Activated T-cell treated with anti-CD3 and anti-CD28 coated beads for 4 hours (primary cell): ENCODE data around the gene EME1.
A peak's percentile ranks its signal among the peaks of the same experiment; 100 is the strongest.

Experiments
- DNase-seq: peaks from one replicate; pipeline ENCODE4 v3.0.0-alpha.2; 2020

Gene EME1

DNA sequence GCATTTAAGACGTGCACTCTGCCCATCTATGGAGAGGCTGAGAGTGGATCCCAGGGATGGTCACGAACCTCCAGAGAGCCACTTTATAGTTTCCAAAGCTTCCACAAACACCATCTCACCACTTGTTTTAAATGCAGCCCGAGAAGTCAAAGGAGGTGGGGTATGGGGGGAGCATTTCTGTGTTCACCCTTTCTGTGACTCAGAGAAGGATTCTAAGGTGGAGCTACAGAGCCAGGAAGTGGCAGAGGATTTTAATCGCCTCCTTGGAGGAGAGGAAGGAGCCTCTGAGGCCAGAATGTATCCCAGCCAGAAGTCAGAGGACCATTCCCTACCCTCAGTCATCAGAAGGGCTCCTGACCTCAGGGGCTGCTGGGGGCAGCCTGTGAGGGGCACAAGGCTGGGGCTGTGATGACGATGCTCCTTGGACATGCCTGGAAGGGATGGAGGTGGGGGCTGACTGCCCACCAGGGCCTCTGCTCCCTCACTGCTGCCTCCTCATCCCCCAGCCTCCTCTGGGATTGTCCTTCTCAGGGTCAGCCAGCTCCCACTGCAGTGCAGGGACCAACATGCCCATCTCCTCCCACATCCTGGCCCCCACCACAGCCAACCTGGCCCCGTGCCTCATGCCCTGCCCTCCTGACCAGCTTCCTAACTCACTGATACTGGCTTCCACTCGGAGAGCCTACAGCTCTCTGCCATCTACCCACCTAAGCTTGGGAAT, 24.3 kb upstream of the EME1 start:
- no peak for DNase-seq

DNA sequence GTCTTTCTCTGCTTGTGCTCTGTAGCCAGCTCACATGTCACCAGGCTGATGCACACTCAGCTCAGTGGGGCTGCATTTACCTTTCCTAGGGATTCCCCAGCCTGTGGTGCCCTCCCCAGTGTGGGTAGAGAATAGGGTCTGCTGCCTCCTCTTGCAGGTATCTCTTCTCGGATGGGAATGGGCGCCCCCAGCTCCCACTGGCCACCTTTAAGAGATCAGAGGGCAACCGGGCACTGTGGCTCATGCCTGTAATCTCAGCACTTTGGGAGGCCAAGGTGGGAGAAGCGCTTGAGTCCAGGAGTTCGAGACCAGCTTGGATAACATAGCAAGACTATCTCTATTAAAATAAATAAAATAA, 23.8 kb upstream of the EME1 start:
- no peak for DNase-seq

DNA sequence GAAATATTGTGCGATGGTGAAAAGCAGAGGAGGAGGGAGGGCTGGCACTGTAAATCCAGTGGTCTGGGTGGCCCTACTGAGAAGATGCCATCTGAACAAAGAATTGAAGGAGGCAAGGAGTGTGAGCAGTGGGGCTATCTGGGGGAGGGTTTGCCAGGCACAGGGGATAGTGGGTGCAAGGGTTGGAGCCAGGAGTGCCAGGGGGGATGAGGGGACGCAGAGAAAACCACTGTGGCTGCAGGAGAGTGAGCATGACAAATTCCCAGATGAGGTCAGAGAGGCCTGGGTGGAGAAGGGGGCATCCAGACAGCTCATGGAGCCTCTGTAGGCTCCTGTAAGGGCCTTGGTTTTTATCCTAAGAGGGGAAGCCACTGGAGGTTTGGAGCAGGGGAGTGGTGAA, 22.3 kb upstream of the EME1 start:
- no peak for DNase-seq

DNA sequence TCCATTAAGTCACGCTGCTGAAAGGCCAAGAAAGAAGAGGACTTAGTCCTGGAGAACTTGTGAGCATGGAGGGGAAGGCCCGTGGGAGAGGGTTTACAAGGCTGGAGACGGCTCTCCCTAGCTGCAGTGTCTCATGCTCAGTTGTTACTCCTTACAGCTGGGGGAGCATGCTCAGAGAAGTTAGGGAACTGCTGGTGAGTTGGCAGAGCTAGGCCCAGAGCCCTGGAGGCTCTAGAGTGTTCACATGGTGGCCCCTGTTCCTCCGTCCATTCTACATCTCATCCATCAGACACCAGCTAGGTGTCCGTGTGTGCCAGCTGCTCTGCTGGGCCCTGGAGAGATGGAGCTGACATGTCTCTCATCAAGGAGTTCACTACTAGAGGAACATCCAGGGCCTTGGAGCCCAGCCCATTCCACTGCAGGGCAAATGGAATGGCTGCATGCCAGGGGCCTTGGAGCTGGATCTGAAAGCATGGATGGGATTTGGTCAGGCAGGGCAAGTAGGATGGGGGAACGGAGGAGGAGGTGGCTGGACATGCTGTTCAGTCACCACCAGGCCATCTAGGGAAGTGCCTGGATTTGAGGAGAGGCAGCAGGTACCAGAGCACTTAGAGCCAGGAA, 20.8 kb upstream of the EME1 start:
- DNase-seq = no peak

DNA sequence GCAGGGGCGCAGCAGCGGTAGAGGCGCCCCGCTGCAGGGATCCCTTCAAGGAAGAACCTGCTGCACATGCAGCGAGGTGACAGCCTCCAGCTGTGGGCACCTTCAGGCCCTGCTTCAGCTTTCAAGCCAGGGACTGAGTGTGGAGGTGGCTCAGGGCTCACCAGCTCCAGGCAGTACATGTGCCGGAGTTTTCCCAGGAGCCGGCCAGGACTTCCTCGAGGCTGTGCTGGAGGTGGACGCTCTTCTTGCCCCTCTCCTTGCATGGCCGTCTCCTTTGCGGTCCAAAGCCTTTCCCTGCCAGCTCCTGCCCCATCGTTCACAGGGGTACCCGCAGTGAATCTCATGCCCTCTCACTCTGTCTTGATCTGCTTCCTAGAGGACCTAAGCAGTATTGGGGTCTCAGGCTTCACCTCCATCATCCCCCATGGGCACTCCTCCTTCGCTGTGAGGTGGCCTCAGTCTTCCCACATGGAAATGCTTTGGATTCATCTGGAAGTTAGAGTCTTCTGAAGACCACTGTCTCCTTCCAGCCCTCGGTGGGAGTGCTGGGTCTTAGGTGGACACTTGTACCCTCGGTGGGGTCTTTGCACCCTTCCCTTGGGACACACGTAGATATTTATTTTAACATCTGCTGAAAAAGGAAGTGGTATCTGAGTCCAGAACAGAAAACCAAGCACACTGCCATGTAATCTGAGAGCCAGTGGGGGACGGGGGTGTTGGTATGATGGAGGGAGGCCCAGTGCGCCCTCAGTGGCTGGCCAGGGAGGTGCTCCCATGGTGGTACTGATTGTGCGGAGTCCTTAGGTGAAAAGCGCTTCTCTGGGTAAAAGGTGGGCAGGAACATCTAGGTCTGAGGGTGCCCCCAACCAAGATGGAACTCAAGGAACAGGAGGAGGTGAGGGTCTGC, 20.1 kb upstream of the EME1 start:
- DNase-seq = no peak

DNA sequence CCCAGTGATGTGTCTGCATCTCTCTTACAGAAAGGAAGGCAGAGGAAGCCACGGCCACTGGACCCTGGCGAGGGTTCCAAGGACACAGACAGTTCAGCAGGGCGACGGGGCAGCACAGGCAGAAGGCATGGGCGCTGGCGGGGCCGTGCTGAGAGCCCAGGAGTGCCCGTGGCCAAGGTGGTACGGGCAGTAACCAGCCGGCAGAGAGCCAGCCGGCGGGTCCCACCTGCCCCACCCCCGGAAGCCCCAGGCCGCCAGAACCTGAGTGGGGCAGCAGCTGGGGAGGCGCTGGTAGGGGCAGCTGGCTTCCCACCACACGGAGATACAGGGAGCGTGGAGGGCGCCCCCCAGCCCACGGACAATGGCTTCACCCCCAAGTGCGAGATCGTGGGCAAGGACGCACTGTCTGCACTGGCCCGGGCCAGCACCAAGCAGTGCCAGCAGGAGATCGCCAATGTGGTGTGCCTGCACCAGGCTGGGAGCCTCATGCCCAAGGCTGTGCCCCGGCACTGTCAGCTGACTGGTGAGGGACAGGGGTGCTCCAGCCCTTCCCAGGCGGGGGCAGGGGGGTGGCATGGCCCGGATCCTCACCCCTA, 19.3 kb upstream of the EME1 start:
- no peak for DNase-seq

DNA sequence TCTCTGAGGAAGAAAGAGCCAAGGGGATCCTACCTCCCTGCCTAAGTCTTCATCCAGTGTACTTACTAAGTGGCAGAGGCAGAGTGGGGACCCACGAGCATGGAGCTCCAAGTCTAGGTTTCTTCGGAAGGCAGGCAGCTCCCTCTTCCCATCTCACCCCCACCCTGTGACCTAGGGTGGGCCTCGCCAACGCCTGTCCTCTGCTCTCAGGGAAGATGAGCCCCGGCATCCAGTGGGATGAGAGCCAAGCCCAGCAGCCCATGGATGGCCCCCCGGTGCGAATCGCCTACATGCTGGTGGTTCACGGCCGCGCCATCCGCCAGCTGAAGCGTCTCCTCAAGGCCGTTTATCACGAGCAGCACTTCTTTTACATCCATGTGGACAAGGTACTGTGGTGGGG, 18.8 kb upstream of the EME1 start:
- DNase-seq = no peak

DNA sequence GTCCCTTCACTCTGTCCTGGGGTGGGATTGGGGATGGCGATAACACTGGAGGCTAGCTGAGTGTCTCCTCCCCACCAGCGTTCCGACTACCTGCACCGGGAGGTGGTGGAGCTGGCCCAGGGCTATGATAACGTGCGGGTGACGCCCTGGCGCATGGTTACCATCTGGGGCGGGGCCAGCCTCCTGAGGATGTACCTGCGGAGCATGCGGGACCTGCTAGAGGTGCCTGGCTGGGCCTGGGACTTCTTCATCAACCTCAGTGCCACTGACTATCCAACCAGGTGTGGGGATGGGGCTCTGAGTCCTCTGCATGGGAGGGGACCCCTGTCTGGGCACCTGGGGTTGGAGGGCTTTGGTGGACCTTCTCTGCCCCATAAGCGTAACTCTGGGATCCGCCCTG, 18.3 kb upstream of the EME1 start:
- no peak for DNase-seq

DNA sequence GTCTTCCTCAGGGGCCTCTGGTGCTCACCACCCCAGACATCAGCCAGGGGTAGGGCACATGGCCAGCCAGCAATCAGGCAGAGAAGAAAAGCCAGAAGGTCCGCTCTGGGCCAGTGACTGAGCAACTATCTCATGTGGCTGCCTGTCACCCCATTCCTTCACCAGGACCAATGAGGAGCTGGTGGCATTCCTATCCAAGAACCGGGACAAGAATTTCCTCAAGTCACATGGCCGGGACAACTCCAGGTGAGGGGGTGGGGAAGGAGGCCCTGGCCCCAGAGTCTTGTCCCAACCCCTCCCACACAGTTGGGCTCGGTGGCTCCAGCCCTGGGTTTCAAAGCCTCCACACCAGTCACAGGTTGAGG, 17.7 kb upstream of the EME1 start:
- no peak for DNase-seq

DNA sequence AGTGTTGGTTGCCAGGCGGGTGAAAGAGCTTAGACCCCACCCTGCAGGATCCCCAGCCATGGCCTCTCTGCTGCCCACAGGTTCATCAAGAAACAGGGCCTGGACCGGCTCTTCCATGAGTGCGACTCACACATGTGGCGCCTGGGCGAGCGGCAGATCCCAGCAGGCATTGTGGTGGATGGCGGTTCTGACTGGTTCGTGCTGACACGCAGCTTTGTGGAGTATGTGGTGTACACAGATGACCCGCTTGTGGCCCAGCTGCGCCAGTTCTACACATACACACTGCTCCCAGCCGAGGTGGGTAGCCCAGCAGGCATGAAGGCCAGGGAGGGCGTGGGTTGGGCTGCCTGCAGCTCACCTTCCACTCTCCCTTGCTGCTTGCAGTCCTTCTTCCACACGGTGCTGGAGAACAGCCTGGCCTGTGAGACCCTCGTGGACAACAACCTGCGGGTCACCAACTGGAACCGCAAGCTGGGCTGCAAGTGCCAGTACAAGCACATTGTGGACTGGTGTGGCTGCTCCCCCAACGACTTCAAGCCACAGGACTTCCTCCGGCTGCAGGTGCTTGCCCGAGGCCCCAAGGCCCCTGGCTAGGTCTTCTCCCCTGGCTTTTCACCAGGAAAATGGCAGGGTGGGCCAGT, 17.2 kb upstream of the EME1 start:
- no peak for DNase-seq

DNA sequence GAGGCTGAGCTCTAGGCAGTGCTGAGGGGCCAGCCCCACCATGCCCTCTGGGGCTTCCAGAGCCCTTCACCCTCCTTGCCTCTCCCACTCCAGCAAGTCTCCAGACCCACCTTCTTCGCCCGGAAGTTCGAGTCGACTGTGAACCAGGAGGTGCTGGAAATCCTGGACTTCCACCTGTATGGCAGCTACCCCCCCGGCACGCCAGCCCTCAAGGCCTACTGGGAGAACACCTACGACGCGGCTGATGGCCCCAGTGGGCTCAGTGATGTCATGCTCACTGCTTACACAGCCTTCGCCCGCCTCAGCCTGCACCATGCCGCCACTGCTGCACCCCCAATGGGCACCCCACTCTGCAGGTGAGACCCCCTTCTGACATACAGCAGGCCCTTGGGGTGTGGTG, 16.6 kb upstream of the EME1 start:
- DNase-seq = no peak

DNA sequence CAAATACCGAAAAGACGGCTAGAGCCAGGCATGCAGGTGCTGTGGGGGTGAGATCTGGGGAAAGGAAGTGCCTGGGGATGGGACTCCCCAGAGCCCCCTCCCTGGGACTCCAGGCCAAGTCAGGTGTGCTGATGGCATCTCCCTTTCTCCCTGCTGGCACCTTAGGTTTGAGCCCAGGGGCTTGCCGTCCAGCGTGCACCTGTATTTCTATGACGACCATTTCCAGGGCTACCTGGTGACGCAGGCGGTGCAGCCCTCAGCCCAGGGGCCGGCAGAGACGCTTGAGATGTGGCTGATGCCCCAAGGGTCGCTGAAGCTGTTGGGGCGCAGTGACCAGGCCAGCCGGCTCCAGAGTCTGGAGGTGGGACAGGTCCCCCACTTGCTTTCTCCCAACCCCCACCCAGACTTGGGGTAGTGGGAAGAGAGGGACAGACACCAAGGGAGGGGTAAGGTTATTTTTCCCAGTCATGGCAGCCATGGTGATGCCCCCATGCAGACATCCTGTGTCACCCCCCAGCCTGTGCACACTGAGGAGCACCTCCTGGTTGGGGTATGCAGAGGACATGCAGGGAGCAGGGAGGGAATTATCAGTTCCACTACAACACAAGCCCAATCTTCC, 16.0 kb upstream of the EME1 start:
- DNase-seq = no peak

DNA sequence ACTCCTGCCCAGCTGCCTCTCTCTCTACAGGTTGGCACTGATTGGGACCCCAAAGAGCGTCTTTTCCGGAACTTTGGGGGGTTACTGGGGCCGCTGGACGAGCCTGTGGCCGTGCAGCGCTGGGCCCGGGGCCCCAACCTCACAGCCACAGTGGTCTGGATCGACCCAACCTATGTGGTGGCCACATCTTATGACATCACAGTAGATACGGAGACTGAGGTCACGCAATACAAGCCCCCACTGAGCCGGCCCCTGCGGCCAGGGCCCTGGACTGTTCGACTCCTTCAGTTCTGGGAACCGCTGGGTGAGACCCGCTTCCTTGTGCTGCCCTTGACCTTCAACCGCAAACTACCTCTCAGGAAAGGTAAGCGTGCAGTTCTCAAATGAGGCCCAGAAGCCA, 14.9 kb upstream of the EME1 start:
- DNase-seq = no peak

DNA sequence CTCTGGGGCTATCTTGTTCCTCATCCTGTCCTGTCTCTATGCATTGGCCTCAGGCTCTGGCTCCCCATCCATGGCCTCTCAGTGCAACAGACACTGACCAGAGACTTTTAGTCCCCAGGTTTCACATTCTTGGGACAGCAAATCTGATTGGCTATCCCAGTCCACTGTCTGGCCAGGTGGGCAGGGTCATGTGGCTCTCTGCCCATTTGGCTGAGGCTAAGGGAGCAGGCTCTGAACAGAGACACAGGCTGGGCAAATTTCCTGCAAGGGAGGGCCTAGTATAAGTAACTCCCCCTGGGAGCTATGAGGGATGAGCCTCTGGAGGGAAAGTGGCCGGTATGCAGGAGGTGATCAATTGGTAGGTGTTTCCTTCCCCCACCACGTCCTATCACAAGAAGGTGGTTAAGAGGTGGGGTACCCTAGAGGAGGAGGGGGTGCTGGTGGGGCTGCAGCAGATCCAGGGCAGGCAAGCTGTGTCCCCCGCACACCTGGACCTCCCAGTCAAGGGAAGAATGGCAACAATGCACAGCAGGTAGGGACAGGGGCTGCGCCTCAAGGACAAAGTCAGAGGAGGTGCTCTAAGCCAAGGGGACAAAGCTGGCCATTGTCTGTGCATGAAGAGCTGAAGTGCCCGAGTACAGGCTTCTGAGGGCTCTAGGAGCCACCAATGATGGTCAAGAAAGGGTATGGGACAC, 13.9 kb upstream of the EME1 start:
- DNase-seq = no peak

DNA sequence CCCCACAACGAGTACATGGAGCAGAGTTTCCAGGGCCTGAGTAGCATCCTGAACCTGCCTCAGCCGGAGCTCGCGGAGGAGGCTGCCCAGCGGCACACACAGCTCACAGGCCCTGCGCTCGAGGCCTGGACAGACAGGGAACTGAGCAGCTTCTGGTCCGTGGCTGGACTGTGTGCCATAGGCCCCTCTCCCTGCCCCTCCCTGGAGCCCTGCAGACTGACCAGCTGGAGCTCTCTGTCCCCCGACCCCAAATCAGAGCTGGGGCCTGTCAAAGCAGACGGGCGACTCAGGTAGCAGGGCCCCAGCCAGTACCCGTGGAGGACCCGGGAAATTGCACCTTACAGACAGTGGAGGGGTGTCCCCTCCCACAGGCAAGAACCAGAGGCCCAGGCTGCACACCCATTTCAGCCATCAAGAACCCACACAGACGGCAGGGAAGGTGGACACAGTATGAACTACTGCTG, 13.0 kb upstream of the EME1 start:
- no peak for DNase-seq

DNA sequence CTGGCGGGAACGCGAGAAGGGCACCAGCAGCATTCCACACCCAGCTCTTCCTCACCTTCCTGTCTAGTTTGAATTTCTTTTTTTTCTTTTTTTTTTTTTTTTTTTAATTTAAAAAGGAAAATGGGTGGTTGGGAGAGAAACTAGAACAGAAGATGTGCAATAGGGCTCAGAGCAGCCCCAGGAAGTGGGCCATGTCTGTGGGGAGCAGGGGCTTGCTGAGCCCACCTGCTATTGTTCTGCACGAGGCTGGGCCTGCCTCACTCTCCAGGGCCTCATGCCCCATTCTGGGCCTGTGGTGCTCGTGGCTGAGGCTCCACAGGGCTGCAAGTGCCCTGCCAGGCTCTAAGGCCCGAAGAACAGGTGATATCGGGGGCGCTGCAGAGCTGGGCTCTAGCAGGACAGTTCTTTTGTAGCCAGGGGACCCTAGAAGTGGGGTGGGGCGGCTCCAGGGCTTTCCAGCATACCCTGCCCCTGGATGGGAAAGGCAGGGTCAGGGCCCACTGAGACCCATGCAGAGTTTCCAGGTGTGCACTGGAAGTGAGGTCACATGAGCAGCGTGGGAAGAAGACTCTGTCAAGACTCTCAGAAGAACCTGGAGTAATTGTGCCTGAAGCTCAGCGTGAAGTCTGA, 12.4 kb upstream of the EME1 start:
- no peak for DNase-seq

DNA sequence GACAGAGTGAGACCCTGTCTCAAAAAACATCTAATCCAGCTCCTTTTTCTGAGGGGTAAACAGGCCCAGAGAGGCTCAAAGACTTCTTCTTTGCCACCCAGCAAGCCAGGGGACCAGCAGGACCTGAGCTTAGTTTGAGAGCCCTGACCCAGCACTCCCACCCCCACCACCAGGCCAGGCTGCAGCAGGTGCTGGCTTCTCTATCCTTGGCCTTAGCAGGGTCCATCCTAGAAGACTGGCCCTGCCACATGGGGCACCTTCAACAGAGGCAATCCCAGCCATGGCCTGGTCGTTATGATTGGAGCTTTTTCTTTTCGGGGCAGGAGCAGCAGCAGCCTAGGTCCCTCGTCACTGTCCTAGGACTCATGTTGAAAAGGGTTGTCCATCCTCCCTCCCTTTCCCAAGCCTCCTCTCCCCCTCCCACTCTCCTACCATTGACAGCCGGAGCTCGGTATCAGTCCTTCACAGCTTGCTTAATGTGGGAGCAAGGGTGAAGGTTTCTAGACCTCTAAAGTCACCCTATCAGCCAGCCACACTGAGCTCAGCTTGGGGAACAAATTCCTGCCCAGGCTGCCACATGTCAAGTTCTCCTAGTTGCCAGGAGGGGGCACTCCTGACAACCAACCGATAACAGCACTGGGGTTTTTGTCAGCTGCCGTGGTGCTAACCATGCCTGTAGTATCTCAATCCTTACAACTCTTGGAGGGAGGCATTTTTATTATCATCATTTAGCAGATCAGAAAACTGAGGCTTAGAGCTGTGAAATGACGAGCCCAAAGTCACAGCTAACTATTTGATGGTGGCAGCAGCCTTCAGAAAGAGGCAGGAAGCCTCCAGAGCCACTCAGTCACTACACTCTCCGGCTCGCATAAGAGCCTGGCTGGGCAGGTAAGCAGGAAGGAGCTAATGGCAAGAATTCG, 11.2 kb upstream of the EME1 start:
- DNase-seq = peak; percentile 40

DNA sequence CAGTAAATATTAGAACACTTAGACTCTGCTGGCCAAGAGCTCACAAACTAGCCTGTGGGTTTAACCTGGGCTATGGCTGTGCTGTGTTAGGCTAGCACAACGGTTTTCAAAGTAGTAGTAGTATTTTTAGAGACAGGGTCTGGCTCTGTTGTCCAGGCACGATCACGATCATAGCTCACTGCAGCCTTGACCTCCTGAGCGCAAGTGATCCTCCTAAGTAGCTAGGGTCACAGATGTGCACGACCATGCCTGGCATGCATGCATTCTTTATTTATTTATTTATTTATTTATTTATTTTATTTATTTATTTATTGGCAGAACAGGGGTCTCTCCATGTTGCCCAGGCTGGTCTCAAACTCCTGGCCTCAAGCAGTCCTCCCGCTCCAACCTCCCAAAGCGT, 10.4 kb upstream of the EME1 start:
- no peak for DNase-seq

DNA sequence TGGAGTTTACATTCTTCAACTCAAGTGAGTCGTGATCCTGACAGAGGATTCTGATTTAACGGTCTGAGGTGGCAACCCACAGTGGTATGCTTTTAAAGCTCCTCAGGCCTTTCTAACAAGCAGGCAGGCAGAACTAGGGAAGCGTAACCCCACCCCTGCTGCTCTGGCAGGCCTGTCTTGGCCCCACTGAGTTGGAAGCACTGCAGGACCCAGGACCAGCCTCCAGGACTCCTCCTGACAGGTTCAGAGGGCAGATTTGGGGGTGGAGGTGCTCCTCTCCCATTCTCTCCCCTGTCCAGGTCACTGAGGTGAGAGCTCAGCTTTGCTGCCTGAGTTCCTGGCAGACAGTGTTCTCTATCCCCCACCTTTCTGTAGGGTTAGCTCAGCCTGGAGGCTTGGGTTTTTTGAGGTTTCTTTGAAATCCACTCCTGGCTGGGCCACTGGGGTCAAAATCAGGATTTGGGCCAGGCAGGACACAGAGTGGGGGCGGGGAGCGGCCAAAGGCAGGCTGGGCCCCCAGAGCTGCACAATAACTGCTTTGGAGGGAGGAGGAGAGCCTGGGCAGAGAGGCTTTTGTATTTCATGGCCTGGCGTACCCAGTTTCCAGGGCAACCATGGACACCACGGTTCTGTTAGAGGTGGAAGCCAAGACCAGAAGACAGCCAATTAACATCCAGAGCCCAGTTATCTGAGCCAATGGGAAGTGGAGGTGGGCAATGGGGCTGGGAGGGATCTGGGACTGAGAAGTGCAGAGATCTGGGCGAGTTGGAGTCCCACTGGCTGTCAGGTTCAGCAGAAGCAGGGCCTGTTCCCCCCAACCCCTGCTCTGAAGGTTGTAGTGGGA, 9.6 kb upstream of the EME1 start:
- DNase-seq = no peak
